Measurements from ENCODE around the gene MSH2. TPM values are rescaled to one million over a fixed set of nuclear protein-coding genes. Genes with fewer than 3 reads are reported as not detected.
"Not testable (repeated sequence)": the region's sequence is repeated elsewhere in the genome, so short reads cannot be mapped to it uniquely, and the experiment has no call there.

Gene MSH2
- total RNA-seq, 1 experiment from 2014 or later, result 53.8 TPM

GRCh38 chr2:47406649-47407330 lies 3.8 kb downstream of the MSH2 start:
- not testable (repeated sequence) for DNase-seq (ENCODE audit: low read depth)

- DNase-seq (ENCODE audit: low read depth), result not testable (repeated sequence)
Observed at GRCh38 chr2:47407976-47408375, 5.0 kb downstream of the MSH2 start.

- DNase-seq (ENCODE audit: low read depth), result peak; percentile 22
Observed at GRCh38 chr2:47414682-47415458, 11.9 kb downstream of the MSH2 start.

- DNase-seq (ENCODE audit: low read depth), result no peak
Observed at GRCh38 chr2:47420214-47420613, 17.3 kb downstream of the MSH2 start.

- not testable (repeated sequence) for DNase-seq (ENCODE audit: low read depth)
Observed at GRCh38 chr2:47420683-47421082, 17.7 kb downstream of the MSH2 start.

- peak; percentile 46 for DNase-seq (ENCODE audit: low read depth)
Observed at GRCh38 chr2:47422016-47422415, 19.1 kb downstream of the MSH2 start.

GRCh38 chr2:47422560-47422959 lies 19.6 kb downstream of the MSH2 start:
- peak; percentile 59 for DNase-seq (ENCODE audit: low read depth)

GRCh38 chr2:47426786-47427185 lies 23.8 kb downstream of the MSH2 start:
- DNase-seq (ENCODE audit: low read depth), result no peak

- peak; percentile 51 for DNase-seq (ENCODE audit: low read depth)
Observed at GRCh38 chr2:47429795-47430194, 26.8 kb downstream of the MSH2 start.

GRCh38 chr2:47433006-47433405 lies 30.1 kb downstream of the MSH2 start:
- DNase-seq (ENCODE audit: low read depth), result not testable (repeated sequence)

GRCh38 chr2:47433445-47433844 lies 30.5 kb downstream of the MSH2 start:
- DNase-seq (ENCODE audit: low read depth), result not testable (repeated sequence)

GRCh38 chr2:47437287-47437686 lies 34.3 kb downstream of the MSH2 start:
- DNase-seq (ENCODE audit: low read depth), result no peak

GRCh38 chr2:47438106-47438505 lies 35.1 kb downstream of the MSH2 start:
- DNase-seq (ENCODE audit: low read depth), result no peak

- no peak for DNase-seq (ENCODE audit: low read depth)
Observed at GRCh38 chr2:47438783-47439182, 35.8 kb downstream of the MSH2 start.

GRCh38 chr2:47451790-47452189 lies 48.8 kb downstream of the MSH2 start:
- no peak for DNase-seq (ENCODE audit: low read depth)

GRCh38 chr2:47452761-47453160 lies 49.8 kb downstream of the MSH2 start:
- no peak for DNase-seq (ENCODE audit: low read depth)

- DNase-seq (ENCODE audit: low read depth), result not testable (repeated sequence)
Observed at GRCh38 chr2:47454818-47455217, 51.9 kb downstream of the MSH2 start.

GRCh38 chr2:47455411-47455810 lies 52.5 kb downstream of the MSH2 start:
- DNase-seq (ENCODE audit: low read depth), result no peak

- DNase-seq (ENCODE audit: low read depth), result no peak
Observed at GRCh38 chr2:47456851-47457250, 53.9 kb downstream of the MSH2 start.

- DNase-seq (ENCODE audit: low read depth), result no peak
Observed at GRCh38 chr2:47457268-47457667, 54.3 kb downstream of the MSH2 start.

- no peak for DNase-seq (ENCODE audit: low read depth)
Observed at GRCh38 chr2:47459021-47459420, 56.1 kb downstream of the MSH2 start.

- DNase-seq (ENCODE audit: low read depth), result no peak
Observed at GRCh38 chr2:47460766-47461165, 57.8 kb downstream of the MSH2 start.
